ENCODE results near the gene PLEKHO2.

Gene PLEKHO2

GRCh38 chr15:64841060-64841343, 713 bp upstream of the PLEKHO2 start:
- Histone ChIP-seq H3K18ac (ENCODE audit: low read length) (peak overlapping the region; percentile 99), H3K4me2 (ENCODE audit: insufficient read depth, low read length, poor library complexity, severe bottlenecking) (peak overlapping the region; percentile 77), H3K9ac (ENCODE audit: low read depth, low read length, poor library complexity) (peak overlapping the region; percentile 86), H3K9me3 (replicated peaks in 1 of 2; ENCODE audit: control insufficient read depth in 2 of 2, insufficient read depth in 1 of 2, low read depth in 1 of 2, low read length in 2 of 2) (peaks cover 0 to 2% of the 10 kb centered on the region in 2 donors), H3K4me1 (ENCODE audit: control insufficient read depth in 2 of 2, insufficient read depth in 1 of 2, low read depth in 1 of 2, low read length in 2 of 2) (peaks cover 10 to 22% of the 10 kb centered on the region in 2 donors), H2BK15ac (ENCODE audit: low read length) (peak overlapping the region; percentile 54), H3K27me3 (ENCODE audit: control insufficient read depth in 3 of 3, insufficient read depth in 3 of 3, low read depth in 1 of 3, low read length in 3 of 3) (no peaks in the 10 kb centered on the region), H3K14ac (ENCODE audit: low read length) (no peak overlapping the region), H2BK120ac (ENCODE audit: low read depth, low read length) (peak overlapping the region; percentile 78), H2AK5ac (ENCODE audit: low read depth, low read length) (peak overlapping the region; percentile 98), H3K79me1 (ENCODE audit: low read depth, low read length) (peaks cover 9% of the 10 kb centered on the region), H2BK12ac (ENCODE audit: low read length) (no peak overlapping the region), H2BK5ac (ENCODE audit: low read length) (peak overlapping the region; percentile 83), H3K27ac (replicated peaks; ENCODE audit: low read length) (peak overlapping the region; percentile 85), H2AFZ (ENCODE audit: low read length) (peak overlapping the region; percentile 80), H3K4ac (ENCODE audit: low read length) (no peak overlapping the region), H3K4me3 (ENCODE audit: low read length in 2 of 2) (peak overlapping the region; percentile 73 to 88), H3K23ac (ENCODE audit: low read depth, low read length, poor library complexity) (peak overlapping the region; percentile 77), H4K8ac (ENCODE audit: low read depth, low read length) (no peak overlapping the region), H4K91ac (ENCODE audit: low read depth, low read length, poor library complexity) (peak overlapping the region; percentile 22), H3K36me3 (replicated peaks in 1 of 2; ENCODE audit: control insufficient read depth in 2 of 2, insufficient read depth in 2 of 2, low read length in 2 of 2) (no peaks in the 10 kb centered on the region)
- no CpG with 5 or more reads among the region's 12 CpGs for WGBS, 2 donors (ENCODE audit: extremely low coverage in 2 of 2, insufficient read length in 2 of 2, insufficient replicate concordance in 1 of 2)
- DNase-seq (ENCODE audit: low spot score): no peak

GRCh38 chr15:64842096-64842939, 603 bp downstream of the PLEKHO2 start:
- WGBS, 2 donors (ENCODE audit: extremely low coverage in 2 of 2, insufficient read length in 2 of 2, insufficient replicate concordance in 1 of 2): no CpG with 5 or more reads among the region's 26 CpGs
- no peak for DNase-seq (ENCODE audit: low spot score)
- no peak overlapping the region for H4K91ac ChIP-seq (ENCODE audit: low read depth, low read length, poor library complexity)

GRCh38 chr15:64842986-64843561, 1.4 kb downstream of the PLEKHO2 start:
- H4K91ac ChIP-seq (ENCODE audit: low read depth, low read length, poor library complexity): no peak overlapping the region
- H2BK5ac ChIP-seq (ENCODE audit: low read length): no peak overlapping the region
- DNase-seq (ENCODE audit: low spot score): no peak
- H2BK15ac ChIP-seq (ENCODE audit: low read length): peak overlapping the region; percentile 30
- peaks cover 8 to 22% of the 10 kb centered on the region in 2 donors for H3K4me1 ChIP-seq (ENCODE audit: control insufficient read depth in 2 of 2, insufficient read depth in 1 of 2, low read depth in 1 of 2, low read length in 2 of 2)
- H4K8ac ChIP-seq (ENCODE audit: low read depth, low read length): no peak overlapping the region
- peak overlapping the region; percentile 85 for H3K4me2 ChIP-seq (ENCODE audit: insufficient read depth, low read length, poor library complexity, severe bottlenecking)
- peaks cover 0 to 3% of the 10 kb centered on the region in 2 donors for H3K36me3 ChIP-seq (replicated peaks in 1 of 2; ENCODE audit: control insufficient read depth in 2 of 2, insufficient read depth in 2 of 2, low read length in 2 of 2)
- no peak overlapping the region for H3K23ac ChIP-seq (ENCODE audit: low read depth, low read length, poor library complexity)
- no peak overlapping the region for H3K18ac ChIP-seq (ENCODE audit: low read length)
- H2BK12ac ChIP-seq (ENCODE audit: low read length): no peak overlapping the region
- peak overlapping the region in 1 of 2 donors; percentile 88 for H3K4me3 ChIP-seq (ENCODE audit: low read length in 2 of 2)
- peaks cover 13% of the 10 kb centered on the region for H3K79me1 ChIP-seq (ENCODE audit: low read depth, low read length)
- H2BK120ac ChIP-seq (ENCODE audit: low read depth, low read length): peak overlapping the region; percentile 24
- WGBS, 2 donors (ENCODE audit: extremely low coverage in 2 of 2, insufficient read length in 2 of 2, insufficient replicate concordance in 1 of 2): no CpG with 5 or more reads among the region's 7 CpGs
- peak overlapping the region; percentile 27 for H3K9ac ChIP-seq (ENCODE audit: low read depth, low read length, poor library complexity)
- H2AFZ ChIP-seq (ENCODE audit: low read length): no peak overlapping the region
- H3K14ac ChIP-seq (ENCODE audit: low read length): no peak overlapping the region
- no peak overlapping the region for H3K4ac ChIP-seq (ENCODE audit: low read length)
- H2AK5ac ChIP-seq (ENCODE audit: low read depth, low read length): peak overlapping the region; percentile 66
- H3K27ac ChIP-seq (replicated peaks; ENCODE audit: low read length): no peak overlapping the region
- H3K9me3 ChIP-seq (replicated peaks in 1 of 2; ENCODE audit: control insufficient read depth in 2 of 2, insufficient read depth in 1 of 2, low read depth in 1 of 2, low read length in 2 of 2): no peaks in the 10 kb centered on the region
- H3K27me3 ChIP-seq (ENCODE audit: control insufficient read depth in 3 of 3, insufficient read depth in 3 of 3, low read depth in 1 of 3, low read length in 3 of 3): no peaks in the 10 kb centered on the region

More at GRCh38 chr15:64842096-64842939, 603 bp downstream of the PLEKHO2 start:
- no peak overlapping the region for H2BK12ac ChIP-seq (ENCODE audit: low read length)
- peak overlapping the region; percentile 61 for H3K27ac ChIP-seq (replicated peaks; ENCODE audit: low read length)
- H3K4me3 ChIP-seq (ENCODE audit: low read length in 2 of 2): peak overlapping the region; percentile 80 to 88
- peaks cover 11% of the 10 kb centered on the region for H3K79me1 ChIP-seq (ENCODE audit: low read depth, low read length)
- H3K4ac ChIP-seq (ENCODE audit: low read length): no peak overlapping the region
- no peak overlapping the region for H4K8ac ChIP-seq (ENCODE audit: low read depth, low read length)
- H3K9me3 ChIP-seq (replicated peaks in 1 of 2; ENCODE audit: control insufficient read depth in 2 of 2, insufficient read depth in 1 of 2, low read depth in 1 of 2, low read length in 2 of 2): no peaks in the 10 kb centered on the region
- peak overlapping the region; percentile 17 for H2BK120ac ChIP-seq (ENCODE audit: low read depth, low read length)
- peak overlapping the region; percentile 83 for H2BK5ac ChIP-seq (ENCODE audit: low read length)
- H3K23ac ChIP-seq (ENCODE audit: low read depth, low read length, poor library complexity): peak overlapping the region; percentile 66
- peak overlapping the region; percentile 92 for H3K9ac ChIP-seq (ENCODE audit: low read depth, low read length, poor library complexity)
- peak overlapping the region; percentile 86 for H3K18ac ChIP-seq (ENCODE audit: low read length)
- no peak overlapping the region for H2BK15ac ChIP-seq (ENCODE audit: low read length)
- no peaks in the 10 kb centered on the region for H3K27me3 ChIP-seq (ENCODE audit: control insufficient read depth in 3 of 3, insufficient read depth in 3 of 3, low read depth in 1 of 3, low read length in 3 of 3)
- peak overlapping the region; percentile 89 for H2AFZ ChIP-seq (ENCODE audit: low read length)
- H3K14ac ChIP-seq (ENCODE audit: low read length): peak overlapping the region; percentile 27
- peak overlapping the region; percentile 85 for H3K4me2 ChIP-seq (ENCODE audit: insufficient read depth, low read length, poor library complexity, severe bottlenecking)
- H3K4me1 ChIP-seq (ENCODE audit: control insufficient read depth in 2 of 2, insufficient read depth in 1 of 2, low read depth in 1 of 2, low read length in 2 of 2): peaks cover 8 to 22% of the 10 kb centered on the region in 2 donors
- H3K36me3 ChIP-seq (replicated peaks in 1 of 2; ENCODE audit: control insufficient read depth in 2 of 2, insufficient read depth in 2 of 2, low read length in 2 of 2): no peaks in the 10 kb centered on the region
- peak overlapping the region; percentile 66 for H2AK5ac ChIP-seq (ENCODE audit: low read depth, low read length)

- Histone ChIP-seq H2BK5ac (ENCODE audit: low read length) (no peak overlapping the region), H3K23ac (ENCODE audit: low read depth, low read length, poor library complexity) (no peak overlapping the region), H2AK5ac (ENCODE audit: low read depth, low read length) (no peak overlapping the region), H3K4me1 (ENCODE audit: control insufficient read depth in 2 of 2, insufficient read depth in 1 of 2, low read depth in 1 of 2, low read length in 2 of 2) (peaks cover 8 to 22% of the 10 kb centered on the region in 2 donors), H3K27ac (replicated peaks; ENCODE audit: low read length) (no peak overlapping the region), H3K9ac (ENCODE audit: low read depth, low read length, poor library complexity) (peak overlapping the region; percentile 27), H3K14ac (ENCODE audit: low read length) (no peak overlapping the region), H2BK120ac (ENCODE audit: low read depth, low read length) (no peak overlapping the region), H3K79me1 (ENCODE audit: low read depth, low read length) (peaks cover 13% of the 10 kb centered on the region), H3K4me3 (ENCODE audit: low read length in 2 of 2) (no peak overlapping the region), H2BK12ac (ENCODE audit: low read length) (no peak overlapping the region), H3K4me2 (ENCODE audit: insufficient read depth, low read length, poor library complexity, severe bottlenecking) (no peak overlapping the region), H2BK15ac (ENCODE audit: low read length) (no peak overlapping the region), H4K91ac (ENCODE audit: low read depth, low read length, poor library complexity) (no peak overlapping the region), H3K27me3 (ENCODE audit: control insufficient read depth in 3 of 3, insufficient read depth in 3 of 3, low read depth in 1 of 3, low read length in 3 of 3) (no peaks in the 10 kb centered on the region), H3K36me3 (replicated peaks in 1 of 2; ENCODE audit: control insufficient read depth in 2 of 2, insufficient read depth in 2 of 2, low read length in 2 of 2) (peaks cover 0 to 12% of the 10 kb centered on the region in 2 donors), H4K8ac (ENCODE audit: low read depth, low read length) (no peak overlapping the region), H2AFZ (ENCODE audit: low read length) (no peak overlapping the region), H3K4ac (ENCODE audit: low read length) (no peak overlapping the region), H3K18ac (ENCODE audit: low read length) (no peak overlapping the region), H3K9me3 (replicated peaks in 1 of 2; ENCODE audit: control insufficient read depth in 2 of 2, insufficient read depth in 1 of 2, low read depth in 1 of 2, low read length in 2 of 2) (no peaks in the 10 kb centered on the region)
- DNase-seq (ENCODE audit: low spot score): no peak
- WGBS, 2 donors (ENCODE audit: extremely low coverage in 2 of 2, insufficient read length in 2 of 2, insufficient replicate concordance in 1 of 2): no CpG with 5 or more reads among the region's 4 CpGs
Observed at GRCh38 chr15:64843991-64844390, 2.3 kb downstream of the PLEKHO2 start.
